ENCODE results near the gene THSD7A.

DNA sequence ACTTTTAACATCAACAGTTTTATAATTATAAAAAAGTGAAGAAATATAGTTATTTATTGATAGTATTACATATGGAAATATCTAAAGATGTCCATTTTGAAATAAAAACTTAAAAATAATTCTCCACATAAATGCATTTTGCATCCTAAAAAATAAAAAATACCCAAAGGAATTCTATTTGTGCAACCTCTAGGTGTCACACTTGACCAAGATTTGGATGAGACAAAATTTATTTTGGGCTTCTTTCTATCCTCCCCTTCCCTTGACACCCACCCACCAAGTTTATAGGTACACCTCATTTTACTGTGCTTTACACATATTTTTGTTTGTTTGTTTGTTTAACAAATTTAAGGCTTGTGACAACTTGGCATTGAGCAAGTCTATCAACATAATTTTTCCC, 3.3 kb upstream of the THSD7A start:
- no peak for TF ChIP-seq ZFX (IDR thresholded peaks at IDR 0.05; ENCODE audit: borderline replicate concordance)
- TF ChIP-seq, protein P1, sequence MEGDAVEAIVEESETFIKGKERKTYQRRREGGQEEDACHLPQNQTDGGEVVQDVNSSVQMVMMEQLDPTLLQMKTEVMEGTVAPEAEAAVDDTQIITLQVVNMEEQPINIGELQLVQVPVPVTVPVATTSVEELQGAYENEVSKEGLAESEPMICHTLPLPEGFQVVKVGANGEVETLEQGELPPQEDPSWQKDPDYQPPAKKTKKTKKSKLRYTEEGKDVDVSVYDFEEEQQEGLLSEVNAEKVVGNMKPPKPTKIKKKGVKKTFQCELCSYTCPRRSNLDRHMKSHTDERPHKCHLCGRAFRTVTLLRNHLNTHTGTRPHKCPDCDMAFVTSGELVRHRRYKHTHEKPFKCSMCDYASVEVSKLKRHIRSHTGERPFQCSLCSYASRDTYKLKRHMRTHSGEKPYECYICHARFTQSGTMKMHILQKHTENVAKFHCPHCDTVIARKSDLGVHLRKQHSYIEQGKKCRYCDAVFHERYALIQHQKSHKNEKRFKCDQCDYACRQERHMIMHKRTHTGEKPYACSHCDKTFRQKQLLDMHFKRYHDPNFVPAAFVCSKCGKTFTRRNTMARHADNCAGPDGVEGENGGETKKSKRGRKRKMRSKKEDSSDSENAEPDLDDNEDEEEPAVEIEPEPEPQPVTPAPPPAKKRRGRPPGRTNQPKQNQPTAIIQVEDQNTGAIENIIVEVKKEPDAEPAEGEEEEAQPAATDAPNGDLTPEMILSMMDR (IDR thresholded peaks at IDR 0.05), result peak; percentile 72

Data from 22Rv1 (cell line).